Upper lobe of right lung (tissue), 1 donor: ENCODE measurements around the gene GYS1. TPM values are rescaled to one million over a fixed set of nuclear protein-coding genes. Genes with fewer than 3 reads are reported as not detected.

Experiments
- ATAC-seq: fragments of 200-7000 bp; cut with Tn5 transposase; one replicate; pipeline ENCODE4 v1.9.1; 2020; ENCODE audit warnings: mild to moderate bottlenecking, moderate library complexity
- DNase-seq: peaks from one replicate; pipeline ENCODE4 v3.0.0-alpha.2; 2020
- H3K27ac ChIP-seq: fragments of 200-600 bp; one replicate; pipeline ENCODE4 v1.8.0; 2022
- H3K27me3 ChIP-seq: fragments of 200-600 bp; one replicate; pipeline ENCODE4 v1.8.0; 2022; ENCODE audit warnings: mild to moderate bottlenecking
- H3K36me3 ChIP-seq: fragments of 200-600 bp; one replicate; pipeline ENCODE4 v1.8.0; 2022
- H3K4me1 ChIP-seq: fragments of 200-600 bp; one replicate; pipeline ENCODE4 v1.8.0; 2022
- H3K4me3 ChIP-seq: fragments of 200-600 bp; one replicate; pipeline ENCODE4 v1.8.0; 2022; ENCODE audit warnings: mild to moderate bottlenecking
- H3K9me3 ChIP-seq: fragments of 200-600 bp; one replicate; pipeline ENCODE4 v1.8.0; 2022
- intact Hi-C: fragments of 100-400 bp; cut with DNase I; formaldehyde crosslinking; loops from one replicate; pipeline ENCODE4 v1.11.0; 2022
- total RNA-seq: library from RNA; stranded (reverse); fragmentation: NEBNext Ultra II Directional; extraction: Animal tissue kit (Norgen Biotek cat#: 25700); gene quantifications from one replicate; pipeline ENCODE4 v1.2.1, GENCODE V29; 2021
- TF ChIP-seq, protein P1 (sequence below): fragments of 200-600 bp; IDR thresholded peaks from one replicate; pipeline ENCODE4 v1.8.0; 2022; ENCODE audit warnings: antibody characterized with exemption
- donor health status: DM: no; HTN: yes; CAD: no; lungs with severe emphysema.

Gene GYS1
- total RNA-seq, 1 donor from 2014 or later = 35.1 TPM

- peak overlapping the region; percentile 95 for H3K27ac ChIP-seq
- peak; percentile 70 for DNase-seq
Measured at GRCh38 chr19:48961673-48962028, 31.5 kb downstream of the GYS1 start.

DNA sequence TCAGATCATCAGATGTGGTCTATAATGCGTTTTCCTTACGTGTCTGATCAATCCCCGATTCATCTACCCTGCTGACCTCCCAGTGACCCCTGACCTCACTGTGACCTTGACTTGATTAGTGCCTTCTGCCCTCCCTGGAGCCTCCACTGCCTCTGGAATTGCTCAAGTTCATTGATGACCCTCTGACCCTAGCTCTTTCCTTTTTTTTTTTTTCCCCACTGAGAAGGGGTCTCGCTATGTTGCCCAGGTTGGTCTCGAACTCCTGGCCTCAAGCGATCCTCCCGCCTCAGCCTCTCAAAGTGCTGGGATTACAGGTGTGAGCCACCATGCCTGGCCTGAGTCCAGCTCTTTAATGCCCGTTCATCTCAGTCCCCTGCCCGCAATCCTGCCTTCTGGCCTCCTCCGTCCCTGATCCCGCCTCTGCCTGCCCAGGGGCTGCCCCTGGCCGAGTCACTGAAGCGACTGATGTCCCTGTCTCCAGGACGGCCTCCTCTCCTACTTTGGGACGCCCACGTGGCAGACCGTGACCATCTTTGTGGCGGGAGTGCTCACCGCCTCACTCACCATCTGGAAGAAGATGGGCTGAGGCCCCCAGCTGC, 32.0 kb downstream of the GYS1 start:
- ATAC-seq (no peak), DNase-seq (no peak)
- intact Hi-C loops = no loop called here
- no peak overlapping the region for H3K27ac ChIP-seq
- H3K36me3 ChIP-seq = peaks cover 12% of the 10 kb centered on the region
- H3K4me1 ChIP-seq = peaks cover 21% of the 10 kb centered on the region
- H3K27me3 ChIP-seq = no peaks in the 10 kb centered on the region
- H3K9me3 ChIP-seq = no peaks in the 10 kb centered on the region
- no peak overlapping the region for H3K4me3 ChIP-seq
- TF ChIP-seq, protein P1, sequence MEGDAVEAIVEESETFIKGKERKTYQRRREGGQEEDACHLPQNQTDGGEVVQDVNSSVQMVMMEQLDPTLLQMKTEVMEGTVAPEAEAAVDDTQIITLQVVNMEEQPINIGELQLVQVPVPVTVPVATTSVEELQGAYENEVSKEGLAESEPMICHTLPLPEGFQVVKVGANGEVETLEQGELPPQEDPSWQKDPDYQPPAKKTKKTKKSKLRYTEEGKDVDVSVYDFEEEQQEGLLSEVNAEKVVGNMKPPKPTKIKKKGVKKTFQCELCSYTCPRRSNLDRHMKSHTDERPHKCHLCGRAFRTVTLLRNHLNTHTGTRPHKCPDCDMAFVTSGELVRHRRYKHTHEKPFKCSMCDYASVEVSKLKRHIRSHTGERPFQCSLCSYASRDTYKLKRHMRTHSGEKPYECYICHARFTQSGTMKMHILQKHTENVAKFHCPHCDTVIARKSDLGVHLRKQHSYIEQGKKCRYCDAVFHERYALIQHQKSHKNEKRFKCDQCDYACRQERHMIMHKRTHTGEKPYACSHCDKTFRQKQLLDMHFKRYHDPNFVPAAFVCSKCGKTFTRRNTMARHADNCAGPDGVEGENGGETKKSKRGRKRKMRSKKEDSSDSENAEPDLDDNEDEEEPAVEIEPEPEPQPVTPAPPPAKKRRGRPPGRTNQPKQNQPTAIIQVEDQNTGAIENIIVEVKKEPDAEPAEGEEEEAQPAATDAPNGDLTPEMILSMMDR = no peak

More at GRCh38 chr19:48961673-48962028, 31.5 kb downstream of the GYS1 start:
- H3K36me3 ChIP-seq = peaks cover 17% of the 10 kb centered on the region
- peaks cover 25% of the 10 kb centered on the region for H3K4me1 ChIP-seq
- no peak for ATAC-seq
- intact Hi-C loops = no loop called here
- H3K4me3 ChIP-seq = no peak overlapping the region
- TF ChIP-seq, protein P1 = no peak
- H3K9me3 ChIP-seq = no peaks in the 10 kb centered on the region
- H3K27me3 ChIP-seq = no peaks in the 10 kb centered on the region

DNA sequence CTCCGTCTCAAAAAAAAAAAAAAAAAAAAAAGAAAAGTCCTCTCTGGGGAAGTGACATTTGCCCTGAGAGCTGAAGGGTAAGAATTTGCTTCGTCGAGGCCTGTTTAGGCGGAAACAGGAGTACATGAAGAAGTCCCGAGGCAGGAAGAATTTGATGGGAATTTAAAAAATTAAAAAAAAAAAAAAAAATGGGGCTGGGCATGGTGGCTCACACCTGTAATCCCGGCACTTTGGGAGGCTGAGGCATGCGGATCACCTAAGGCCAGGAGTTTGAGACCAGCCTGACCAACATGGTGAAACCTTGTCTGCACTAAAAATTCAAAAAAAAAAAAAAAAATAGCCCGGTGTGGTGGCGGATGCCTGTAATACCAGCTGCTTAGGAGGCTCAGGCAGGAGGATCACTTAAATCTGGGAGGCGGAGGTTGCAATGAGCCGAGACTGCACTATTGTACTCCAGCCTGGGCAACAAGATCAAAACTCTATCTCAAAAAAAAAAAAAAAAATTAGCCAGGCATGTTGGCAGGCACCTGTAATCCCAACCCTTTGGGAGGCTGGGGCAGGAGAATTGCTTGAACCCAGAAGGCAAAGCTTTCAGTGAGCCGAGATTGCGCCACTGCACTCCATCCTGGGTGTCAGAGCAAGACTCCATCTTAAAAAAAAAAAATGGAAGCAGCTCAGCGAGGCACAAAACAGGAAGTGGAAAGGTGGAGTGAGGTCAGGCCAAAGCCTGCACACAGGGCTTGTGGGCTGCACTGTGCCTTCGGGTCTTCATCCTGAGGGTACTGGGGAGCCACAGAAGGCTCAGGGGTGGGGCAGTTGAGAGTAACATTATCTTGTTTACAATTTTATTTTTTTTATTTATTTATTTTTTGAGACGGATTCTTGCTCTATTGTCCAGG, 33.5 kb downstream of the GYS1 start:
- DNase-seq = no peak
- TF ChIP-seq, protein P1 = no peak
- intact Hi-C loops = no loop called here
- no peak overlapping the region for H3K4me3 ChIP-seq
- peak overlapping the region; percentile 17 for H3K27ac ChIP-seq
- peaks cover 25% of the 10 kb centered on the region for H3K4me1 ChIP-seq
- no peaks in the 10 kb centered on the region for H3K27me3 ChIP-seq
- H3K36me3 ChIP-seq = peaks cover 9% of the 10 kb centered on the region
- H3K9me3 ChIP-seq = no peaks in the 10 kb centered on the region
- no peak for ATAC-seq

GRCh38 chr19:48958006-48958405, 35.1 kb downstream of the GYS1 start:
- peaks cover 16% of the 10 kb centered on the region for H3K4me1 ChIP-seq
- intact Hi-C loops = no loop called here
- H3K36me3 ChIP-seq = peaks cover 9% of the 10 kb centered on the region
- TF ChIP-seq, protein P1 = no peak
- no peak for DNase-seq
- no peak overlapping the region for H3K4me3 ChIP-seq
- no peaks in the 10 kb centered on the region for H3K9me3 ChIP-seq
- no peaks in the 10 kb centered on the region for H3K27me3 ChIP-seq
- no peak for ATAC-seq
- no peak overlapping the region for H3K27ac ChIP-seq

DNA sequence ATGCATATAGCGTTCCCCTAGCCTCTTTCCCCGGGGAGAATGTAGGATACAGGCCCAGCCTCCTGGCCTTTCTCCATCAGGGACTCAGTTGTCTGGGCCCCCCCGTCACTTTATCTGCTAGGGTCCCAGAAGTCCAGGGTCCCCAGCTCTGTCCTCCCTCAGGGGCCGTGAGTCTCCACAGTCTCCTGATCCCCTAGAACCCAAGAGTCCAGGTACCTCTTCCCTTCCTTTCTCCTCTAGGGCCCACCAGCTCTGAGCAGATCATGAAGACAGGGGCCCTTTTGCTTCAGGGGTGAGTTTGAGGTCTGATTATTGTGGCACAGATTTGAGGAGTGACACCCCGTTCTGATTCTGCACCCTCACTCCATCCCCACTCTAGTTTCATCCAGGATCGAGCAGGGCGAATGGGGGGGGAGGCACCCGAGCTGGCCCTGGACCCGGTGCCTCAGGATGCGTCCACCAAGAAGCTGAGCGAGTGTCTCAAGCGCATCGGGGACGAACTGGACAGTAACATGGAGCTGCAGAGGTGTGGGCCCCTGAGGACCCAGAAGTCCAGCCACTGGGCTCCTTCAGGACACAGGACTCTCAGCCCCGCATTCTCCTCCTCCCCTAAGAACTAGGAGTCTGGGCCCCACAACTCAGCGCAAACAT, 37.7 kb downstream of the GYS1 start:
- ATAC-seq = no peak

More for the DNA sequence above, 37.7 kb downstream of the GYS1 start:
- H3K36me3 ChIP-seq = peaks cover 9% of the 10 kb centered on the region
- peaks cover 13% of the 10 kb centered on the region for H3K4me1 ChIP-seq
- H3K27ac ChIP-seq = peak overlapping the region; percentile 92
- no peaks in the 10 kb centered on the region for H3K27me3 ChIP-seq
- intact Hi-C loops = no loop called here
- H3K4me3 ChIP-seq = peak overlapping the region; percentile 97
- H3K9me3 ChIP-seq = no peaks in the 10 kb centered on the region
- TF ChIP-seq, protein P1 = no peak
- DNase-seq = no peak
